Measurements from ENCODE around the gene CDK2. TPM values are rescaled to one million over a fixed set of nuclear protein-coding genes. Genes with fewer than 3 reads are reported as not detected.
"Not testable (repeated sequence)": the region's sequence is repeated elsewhere in the genome, so short reads cannot be mapped to it uniquely, and the experiment has no call there.

Gene CDK2
- total RNA-seq (2012; rRNA removed): 15.2 and 24.0 TPM in 2 replicates

GRCh38 chr12:55966408-55967281, at the start of gene CDK2:
TSS of gene CDK2 (plus strand) at chr12:55966830. CDS start at chr12:55967009, 179 bp downstream.
- H3K36me3 ChIP-seq (ENCODE audit: insufficient read depth, low read length): peaks cover 7% of the 10 kb centered on the region
- no peaks in the 10 kb centered on the region for H3K9me3 ChIP-seq (replicated peaks; ENCODE audit: low read length)
- H3K4me3 ChIP-seq (ENCODE audit: low read length): peak within 1 kb of the TSS; percentile 85
- no peaks in the 10 kb centered on the region for H3K27me3 ChIP-seq (ENCODE audit: control insufficient read depth, insufficient read depth, low read length)
- peak within 1 kb of the TSS; percentile 91 for H3K9ac ChIP-seq (ENCODE audit: low read depth, low read length)
- H3K4me1 ChIP-seq (ENCODE audit: control insufficient read depth, insufficient read depth, low read length): peaks cover 20% of the 10 kb centered on the region
- H3K4me2 ChIP-seq (ENCODE audit: low read length): peak within 1 kb of the TSS; percentile 83

- H3K27me3 ChIP-seq (ENCODE audit: control insufficient read depth, insufficient read depth, low read length); H3K9ac ChIP-seq (ENCODE audit: low read depth, low read length); H3K9me3 ChIP-seq (replicated peaks; ENCODE audit: low read length); H3K4me2 ChIP-seq (ENCODE audit: low read length); H3K4me3 ChIP-seq (ENCODE audit: low read length): not testable (repeated sequence)
- Histone ChIP-seq H3K4me1 (ENCODE audit: control insufficient read depth, insufficient read depth, low read length) (peaks cover 31% of the 10 kb centered on the region), H3K36me3 (ENCODE audit: insufficient read depth, low read length) (peaks cover 12% of the 10 kb centered on the region)
Measured at GRCh38 chr12:55919032-55919431, 47.6 kb upstream of the CDK2 start.

- Histone ChIP-seq H3K9me3 (replicated peaks; ENCODE audit: low read length) (no peaks in the 10 kb centered on the region), H3K4me2 (ENCODE audit: low read length) (no peak overlapping the region), H3K9ac (ENCODE audit: low read depth, low read length) (no peak overlapping the region), H3K4me1 (ENCODE audit: control insufficient read depth, insufficient read depth, low read length) (peaks cover 33% of the 10 kb centered on the region), H3K36me3 (ENCODE audit: insufficient read depth, low read length) (peaks cover 8% of the 10 kb centered on the region), H3K4me3 (ENCODE audit: low read length) (no peak overlapping the region), H3K27me3 (ENCODE audit: control insufficient read depth, insufficient read depth, low read length) (no peaks in the 10 kb centered on the region)
Measured at GRCh38 chr12:55922126-55922525, 44.5 kb upstream of the CDK2 start.

GRCh38 chr12:55923648-55924047, 43.0 kb upstream of the CDK2 start:
- not testable (repeated sequence) for H3K9me3 ChIP-seq (replicated peaks; ENCODE audit: low read length); H3K4me2 ChIP-seq (ENCODE audit: low read length); H3K4me3 ChIP-seq (ENCODE audit: low read length); H3K27me3 ChIP-seq (ENCODE audit: control insufficient read depth, insufficient read depth, low read length); H3K9ac ChIP-seq (ENCODE audit: low read depth, low read length); H3K36me3 ChIP-seq (ENCODE audit: insufficient read depth, low read length)
- H3K4me1 ChIP-seq (ENCODE audit: control insufficient read depth, insufficient read depth, low read length): peaks cover 33% of the 10 kb centered on the region

- H3K4me3 ChIP-seq (ENCODE audit: low read length): peak overlapping the region; percentile 97
- peak overlapping the region; percentile 16 for H3K9ac ChIP-seq (ENCODE audit: low read depth, low read length)
- no peaks in the 10 kb centered on the region for H3K27me3 ChIP-seq (ENCODE audit: control insufficient read depth, insufficient read depth, low read length)
- H3K9me3 ChIP-seq (replicated peaks; ENCODE audit: low read length): no peaks in the 10 kb centered on the region
- peaks cover 8% of the 10 kb centered on the region for H3K36me3 ChIP-seq (ENCODE audit: insufficient read depth, low read length)
- peaks cover 24% of the 10 kb centered on the region for H3K4me1 ChIP-seq (ENCODE audit: control insufficient read depth, insufficient read depth, low read length)
- H3K4me2 ChIP-seq (ENCODE audit: low read length): peak overlapping the region; percentile 88
Measured at GRCh38 chr12:55925371-55925770, 41.3 kb upstream of the CDK2 start.

- Histone ChIP-seq H3K4me3 (ENCODE audit: low read length) (peak overlapping the region; percentile 97), H3K36me3 (ENCODE audit: insufficient read depth, low read length) (peaks cover 8% of the 10 kb centered on the region), H3K4me1 (ENCODE audit: control insufficient read depth, insufficient read depth, low read length) (peaks cover 32% of the 10 kb centered on the region), H3K9ac (ENCODE audit: low read depth, low read length) (peak overlapping the region; percentile 98), H3K4me2 (ENCODE audit: low read length) (peak overlapping the region; percentile 88), H3K9me3 (replicated peaks; ENCODE audit: low read length) (no peaks in the 10 kb centered on the region), H3K27me3 (ENCODE audit: control insufficient read depth, insufficient read depth, low read length) (no peaks in the 10 kb centered on the region)
Measured at GRCh38 chr12:55925870-55926737, 40.5 kb upstream of the CDK2 start.

- Histone ChIP-seq H3K9ac (ENCODE audit: low read depth, low read length) (peak overlapping the region; percentile 98), H3K4me1 (ENCODE audit: control insufficient read depth, insufficient read depth, low read length) (peaks cover 36% of the 10 kb centered on the region), H3K9me3 (replicated peaks; ENCODE audit: low read length) (no peaks in the 10 kb centered on the region), H3K4me3 (ENCODE audit: low read length) (peak overlapping the region; percentile 97), H3K4me2 (ENCODE audit: low read length) (peak overlapping the region; percentile 88), H3K36me3 (ENCODE audit: insufficient read depth, low read length) (peaks cover 5% of the 10 kb centered on the region), H3K27me3 (ENCODE audit: control insufficient read depth, insufficient read depth, low read length) (no peaks in the 10 kb centered on the region)
Measured at GRCh38 chr12:55926738-55927587, 39.7 kb upstream of the CDK2 start.

GRCh38 chr12:55927588-55928502, 38.8 kb upstream of the CDK2 start, which contains the start of gene PYM1:
TSS of gene PYM1 (minus strand) at chr12:55927894. CDS start at chr12:55927761, 133 bp downstream.
- Histone ChIP-seq H3K9me3 (replicated peaks; ENCODE audit: low read length) (no peaks in the 10 kb centered on the region), H3K4me2 (ENCODE audit: low read length) (peak within 1 kb of the TSS; percentile 88), H3K27me3 (ENCODE audit: control insufficient read depth, insufficient read depth, low read length) (no peaks in the 10 kb centered on the region), H3K4me1 (ENCODE audit: control insufficient read depth, insufficient read depth, low read length) (peaks cover 38% of the 10 kb centered on the region), H3K9ac (ENCODE audit: low read depth, low read length) (peak within 1 kb of the TSS; percentile 98), H3K4me3 (ENCODE audit: low read length) (peak within 1 kb of the TSS; percentile 97), H3K36me3 (ENCODE audit: insufficient read depth, low read length) (peaks cover 4% of the 10 kb centered on the region)

- Histone ChIP-seq H3K9me3 (replicated peaks; ENCODE audit: low read length) (no peaks in the 10 kb centered on the region), H3K4me3 (ENCODE audit: low read length) (no peak overlapping the region), H3K36me3 (ENCODE audit: insufficient read depth, low read length) (no peaks in the 10 kb centered on the region), H3K4me1 (ENCODE audit: control insufficient read depth, insufficient read depth, low read length) (peaks cover 50% of the 10 kb centered on the region), H3K27me3 (ENCODE audit: control insufficient read depth, insufficient read depth, low read length) (no peaks in the 10 kb centered on the region), H3K4me2 (ENCODE audit: low read length) (no peak overlapping the region), H3K9ac (ENCODE audit: low read depth, low read length) (no peak overlapping the region)
Measured at GRCh38 chr12:55929306-55929791, 37.3 kb upstream of the CDK2 start.

- Histone ChIP-seq H3K4me2 (ENCODE audit: low read length) (peak within 1 kb of the TSS; percentile 96), H3K36me3 (ENCODE audit: insufficient read depth, low read length) (no peaks in the 10 kb centered on the region), H3K4me3 (ENCODE audit: low read length) (peak within 1 kb of the TSS; percentile 89), H3K9me3 (replicated peaks; ENCODE audit: low read length) (no peaks in the 10 kb centered on the region), H3K4me1 (ENCODE audit: control insufficient read depth, insufficient read depth, low read length) (peaks cover 41% of the 10 kb centered on the region), H3K9ac (ENCODE audit: low read depth, low read length) (peak within 1 kb of the TSS; percentile 87), H3K27me3 (ENCODE audit: control insufficient read depth, insufficient read depth, low read length) (no peaks in the 10 kb centered on the region)
Measured at GRCh38 chr12:55930771-55931316, 35.8 kb upstream of the CDK2 start, which contains the start of gene DGKA. TSS of gene DGKA (plus strand) at chr12:55931162. CDS start at chr12:55936504, 5,342 bp downstream.

Measured in skeletal muscle satellite cell (primary cell).